ENCODE measurements around the gene CD9. TPM values are rescaled to one million over a fixed set of nuclear protein-coding genes. Genes with fewer than 3 reads are reported as not detected.
A peak's percentile ranks its signal among the peaks of the same experiment; 100 is the strongest.

CD9 gene
- polyA plus RNA-seq, 1 of the 3 experiments (the other 2 are of a cell fraction): 76.6 TPM

- no peak for TF ChIP-seq REST (IDR thresholded peaks at IDR 0.05; ENCODE audit: low read depth, low read length)
These were observed 1.1 kb upstream of the CD9 start (continued) for GRCh38 chr12:6198985-6199530.

GRCh38 chr12:6199531-6200255 is 507 bp upstream of the CD9 start:
- CTCF ChIA-PET: interaction anchor here (1.1 to 14.3 kb wide), 6 partner anchors 9 to 212 kb away, joined by 4 to 299 read pairs (median 8); no protein-coding TSS in a partner anchor
- no peaks in the 10 kb centered on the region for H3K36me3 ChIP-seq (replicated peaks in 1 of 2; ENCODE audit: control insufficient read depth in 1 of 2, insufficient read depth in 2 of 2, low read length in 1 of 2)
- H3F3A ChIP-seq (replicated peaks; ENCODE audit: insufficient read depth): no peaks in the 10 kb centered on the region
- peak overlapping the region; percentile 57 for H3K4me2 ChIP-seq
- no peaks in the 10 kb centered on the region for H4K20me1 ChIP-seq (ENCODE audit: insufficient read depth)
- H3K4me3 ChIP-seq (ENCODE audit: low read depth in 2 of 2, low read length in 1 of 2): peak overlapping the region in 1 of 2 experiments; percentile 35; a peak in 2 of 4 replicates
- no peaks in the 10 kb centered on the region for H3K9me2 ChIP-seq
- peak overlapping the region in 1 of 2 experiments; percentile 58; a peak in 1 of 4 replicates for H3K27ac ChIP-seq (ENCODE audit: low read depth in 2 of 2, low read length in 1 of 2)
- peaks cover 8% of the 10 kb centered on the region; the same call in 1 of the 2 replicates for H3K79me2 ChIP-seq (ENCODE audit: insufficient read depth)
- POLR2A ChIA-PET: interaction anchor here (2.6 kb wide), 1 partner anchor 79 kb away, joined by 10 read pairs; no protein-coding TSS in a partner anchor
- peak overlapping the region; percentile 34; the same call in 1 of the 2 replicates for H3K9ac ChIP-seq
- DNase-seq: no peak
- H3K4me1 ChIP-seq (ENCODE audit: control insufficient read depth in 1 of 2, insufficient read depth in 2 of 2, low read depth in 1 of 2, low read length in 1 of 2): peaks cover 0 to 45% of the 10 kb centered on the region in 2 experiments; a peak in 1 of 4 replicates
- H2AFZ ChIP-seq (ENCODE audit: low read depth): peak overlapping the region; percentile 29; the same call in 1 of the 2 replicates
- no peaks in the 10 kb centered on the region for H3K9me3 ChIP-seq
- 48% methylated on average over 34 of the region's 42 CpGs for whole genome bisulfite sequencing (ENCODE audit: low lambda C conversion rate)
- TF ChIP-seq SIN3A (IDR thresholded peaks at IDR 0.05; ENCODE audit: borderline replicate concordance, low read depth, low read length): no peak
- H3K27me3 ChIP-seq (ENCODE audit: insufficient read depth): no peaks in the 10 kb centered on the region

- Histone ChIP-seq H3K27me3 (ENCODE audit: insufficient read depth) (no peaks in the 10 kb centered on the region), H3K4me1 (ENCODE audit: control insufficient read depth in 1 of 2, insufficient read depth in 2 of 2, low read depth in 1 of 2, low read length in 1 of 2) (peaks cover 0 to 51% of the 10 kb centered on the region in 2 experiments; a peak in 1 of 4 replicates), H3K79me2 (ENCODE audit: insufficient read depth) (peaks cover 10% of the 10 kb centered on the region; the same call in 1 of the 2 replicates), H2AFZ (ENCODE audit: low read depth) (peak overlapping the region; percentile 91; the same call in 1 of the 2 replicates), H3K36me3 (replicated peaks in 1 of 2; ENCODE audit: control insufficient read depth in 1 of 2, insufficient read depth in 2 of 2, low read length in 1 of 2) (no peaks in the 10 kb centered on the region), H3F3A (replicated peaks; ENCODE audit: insufficient read depth) (no peaks in the 10 kb centered on the region), H3K4me2 (peak overlapping the region; percentile 96), H3K27ac (ENCODE audit: low read depth in 2 of 2, low read length in 1 of 2) (peak overlapping the region in 1 of 2 experiments; percentile 82; a peak in 1 of 4 replicates), H3K9me3 (no peaks in the 10 kb centered on the region), H4K20me1 (ENCODE audit: insufficient read depth) (no peaks in the 10 kb centered on the region), H3K4me3 (ENCODE audit: low read depth in 2 of 2, low read length in 1 of 2) (peak overlapping the region; percentile 78 to 79), H3K9me2 (no peaks in the 10 kb centered on the region), H3K9ac (peak overlapping the region; percentile 88)
- POLR2A ChIA-PET: interaction anchor here (0.6 to 2.6 kb wide), 2 partner anchors 77 to 81 kb away, joined by 3 to 10 read pairs; no protein-coding TSS in a partner anchor
- CTCF ChIA-PET: interaction anchor here (0.8 to 14.3 kb wide), 13 partner anchors 8 to 213 kb away, joined by 3 to 299 read pairs (median 4); no protein-coding TSS in a partner anchor
- DNase-seq: peak; percentile 59
- 51% methylated on average over 8 of the region's 15 CpGs for WGBS (ENCODE audit: low lambda C conversion rate)
- TF ChIP-seq MXI1 (IDR thresholded peaks at IDR 0.05; ENCODE audit: low read depth, low read length) (no peak), MAX (IDR thresholded peaks at IDR 0.05; ENCODE audit: low read depth) (no peak), RFX5 (IDR thresholded peaks at IDR 0.05; ENCODE audit: low read length) (no peak), GATA2 (CRISPR knock-in tag; IDR thresholded peaks at IDR 0.05) (no peak), RXRA (IDR thresholded peaks at IDR 0.05; ENCODE audit: borderline replicate concordance, low read depth) (no peak), SIN3A (IDR thresholded peaks at IDR 0.05; ENCODE audit: borderline replicate concordance, low read depth, low read length) (no peak), EP300 (IDR thresholded peaks at IDR 0.05; ENCODE audit: borderline replicate concordance in 1 of 2, low read depth in 1 of 2, low read length in 1 of 2) (no peak), EZH2phosphoT487 (IDR thresholded peaks at IDR 0.05; ENCODE audit: borderline replicate concordance, low read depth) (no peak), TAF1 (IDR thresholded peaks at IDR 0.05; ENCODE audit: borderline replicate concordance, low read depth, low read length) (no peak), IRF3 (IDR thresholded peaks at IDR 0.05; ENCODE audit: low read depth, low read length) (no peak), TEAD4 (IDR thresholded peaks at IDR 0.05; ENCODE audit: borderline replicate concordance, insufficient read depth) (no peak), USF2 (IDR thresholded peaks at IDR 0.05; ENCODE audit: borderline replicate concordance, low read depth, low read length) (no peak), POLR2AphosphoS5 (IDR thresholded peaks at IDR 0.05; ENCODE audit: low read depth, low read length) (no peak), NRF1 (IDR thresholded peaks at IDR 0.05; ENCODE audit: low read depth, low read length) (no peak), YY1 (IDR thresholded peaks at IDR 0.05; ENCODE audit: low read depth) (no peak)
These were observed 1.0 kb downstream of the CD9 start for GRCh38 chr12:6201213-6201608.
